ENCODE data around the gene USP36.

DNA sequence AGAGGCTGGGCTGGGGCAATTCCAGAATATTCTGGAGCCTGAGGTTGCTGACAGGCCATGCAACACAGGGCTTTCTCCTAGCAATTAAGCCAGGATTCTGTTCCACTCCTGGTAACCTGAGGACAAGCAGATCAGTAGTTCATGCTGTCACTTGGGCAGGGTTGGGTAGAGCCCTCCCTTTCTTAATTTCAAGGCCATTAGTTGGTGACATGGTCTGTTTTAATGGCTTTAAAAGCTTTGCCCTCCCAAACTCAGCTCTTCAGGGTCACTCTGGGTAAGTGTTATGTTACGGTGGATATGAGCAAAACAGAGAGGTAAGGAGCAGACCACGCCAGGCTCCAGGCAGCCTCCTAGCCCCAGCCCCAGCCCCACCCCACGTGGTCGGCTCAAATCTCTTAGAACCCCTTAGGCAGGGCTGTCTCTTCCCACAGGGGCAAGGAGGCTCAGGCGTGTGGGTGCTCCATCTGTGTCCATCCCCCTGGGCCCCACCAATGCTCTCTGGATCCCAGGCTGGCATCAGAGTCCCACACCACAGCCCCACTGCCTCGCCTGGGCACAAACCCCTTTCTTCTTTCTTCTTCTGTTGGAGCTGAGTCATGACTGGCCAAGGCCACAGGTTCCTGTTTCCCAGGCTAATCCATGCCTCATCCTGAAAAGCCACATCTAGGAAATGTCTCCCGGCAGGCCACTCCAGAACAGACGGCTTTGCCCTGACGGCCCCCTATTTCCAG is 34.9 kb upstream of the USP36 start:
- TF ChIP-seq, protein P1, sequence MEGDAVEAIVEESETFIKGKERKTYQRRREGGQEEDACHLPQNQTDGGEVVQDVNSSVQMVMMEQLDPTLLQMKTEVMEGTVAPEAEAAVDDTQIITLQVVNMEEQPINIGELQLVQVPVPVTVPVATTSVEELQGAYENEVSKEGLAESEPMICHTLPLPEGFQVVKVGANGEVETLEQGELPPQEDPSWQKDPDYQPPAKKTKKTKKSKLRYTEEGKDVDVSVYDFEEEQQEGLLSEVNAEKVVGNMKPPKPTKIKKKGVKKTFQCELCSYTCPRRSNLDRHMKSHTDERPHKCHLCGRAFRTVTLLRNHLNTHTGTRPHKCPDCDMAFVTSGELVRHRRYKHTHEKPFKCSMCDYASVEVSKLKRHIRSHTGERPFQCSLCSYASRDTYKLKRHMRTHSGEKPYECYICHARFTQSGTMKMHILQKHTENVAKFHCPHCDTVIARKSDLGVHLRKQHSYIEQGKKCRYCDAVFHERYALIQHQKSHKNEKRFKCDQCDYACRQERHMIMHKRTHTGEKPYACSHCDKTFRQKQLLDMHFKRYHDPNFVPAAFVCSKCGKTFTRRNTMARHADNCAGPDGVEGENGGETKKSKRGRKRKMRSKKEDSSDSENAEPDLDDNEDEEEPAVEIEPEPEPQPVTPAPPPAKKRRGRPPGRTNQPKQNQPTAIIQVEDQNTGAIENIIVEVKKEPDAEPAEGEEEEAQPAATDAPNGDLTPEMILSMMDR (IDR thresholded peaks at IDR 0.05; ENCODE audit: low read depth, low read length), result no peak
- no peak for TF ChIP-seq EZH2phosphoT487 (IDR thresholded peaks at IDR 0.05; ENCODE audit: low read depth)
